Nephron progenitor cell (in vitro differentiated cells): ENCODE measurements around the gene KCNJ2.

Source experiments
- DNase-seq: peaks from one replicate; pipeline ENCODE4 v3.0.0; 2021
- H3K27ac Mint-ChIP-seq: 2 replicates; pipeline ENCODE4 v1.8.0; 2021; ENCODE audit warnings: mild to moderate bottlenecking, moderate library complexity, mixed read lengths
- H3K27me3 Mint-ChIP-seq: 2 replicates; pipeline ENCODE4 v1.8.0; 2021; ENCODE audit warnings: mild to moderate bottlenecking, low read depth, mixed read lengths; ENCODE audit not compliant: poor library complexity
- H3K36me3 Mint-ChIP-seq: 2 replicates; pipeline ENCODE4 v1.8.0; 2021; ENCODE audit warnings: low read depth, mixed read lengths
- H3K4me1 Mint-ChIP-seq: 2 replicates; pipeline ENCODE4 v1.8.0; 2021; ENCODE audit warnings: mixed read lengths
- H3K4me3 Mint-ChIP-seq: 2 replicates; pipeline ENCODE4 v1.8.0; 2021; ENCODE audit warnings: mild to moderate bottlenecking, moderate library complexity, mixed read lengths
- H3K9me3 Mint-ChIP-seq: 2 replicates; pipeline ENCODE4 v1.8.0; 2021; ENCODE audit warnings: mild to moderate bottlenecking, moderate library complexity, mixed read lengths
- TF ChIP-seq, protein P1 (sequence below): fragments of 200-600 bp; sonication (generic); IDR thresholded peaks from 2 replicates; pipeline ENCODE4 v1.5.0; 2021; ENCODE audit warnings: antibody characterized with exemption

Gene KCNJ2

GRCh38 chr17:70207184-70207583 is 37.9 kb downstream of the KCNJ2 start:
- Mint-ChIP-seq H3K4me1 (peaks cover 18% of the 10 kb centered on the region), H3K36me3 (no peaks in the 10 kb centered on the region), H3K4me3 (no peak overlapping the region), H3K27me3 (no peaks in the 10 kb centered on the region), H3K9me3 (no peaks in the 10 kb centered on the region), H3K27ac (no peak overlapping the region)
- no peak for DNase-seq
- TF ChIP-seq, protein P1, sequence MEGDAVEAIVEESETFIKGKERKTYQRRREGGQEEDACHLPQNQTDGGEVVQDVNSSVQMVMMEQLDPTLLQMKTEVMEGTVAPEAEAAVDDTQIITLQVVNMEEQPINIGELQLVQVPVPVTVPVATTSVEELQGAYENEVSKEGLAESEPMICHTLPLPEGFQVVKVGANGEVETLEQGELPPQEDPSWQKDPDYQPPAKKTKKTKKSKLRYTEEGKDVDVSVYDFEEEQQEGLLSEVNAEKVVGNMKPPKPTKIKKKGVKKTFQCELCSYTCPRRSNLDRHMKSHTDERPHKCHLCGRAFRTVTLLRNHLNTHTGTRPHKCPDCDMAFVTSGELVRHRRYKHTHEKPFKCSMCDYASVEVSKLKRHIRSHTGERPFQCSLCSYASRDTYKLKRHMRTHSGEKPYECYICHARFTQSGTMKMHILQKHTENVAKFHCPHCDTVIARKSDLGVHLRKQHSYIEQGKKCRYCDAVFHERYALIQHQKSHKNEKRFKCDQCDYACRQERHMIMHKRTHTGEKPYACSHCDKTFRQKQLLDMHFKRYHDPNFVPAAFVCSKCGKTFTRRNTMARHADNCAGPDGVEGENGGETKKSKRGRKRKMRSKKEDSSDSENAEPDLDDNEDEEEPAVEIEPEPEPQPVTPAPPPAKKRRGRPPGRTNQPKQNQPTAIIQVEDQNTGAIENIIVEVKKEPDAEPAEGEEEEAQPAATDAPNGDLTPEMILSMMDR: no peak

DNA sequence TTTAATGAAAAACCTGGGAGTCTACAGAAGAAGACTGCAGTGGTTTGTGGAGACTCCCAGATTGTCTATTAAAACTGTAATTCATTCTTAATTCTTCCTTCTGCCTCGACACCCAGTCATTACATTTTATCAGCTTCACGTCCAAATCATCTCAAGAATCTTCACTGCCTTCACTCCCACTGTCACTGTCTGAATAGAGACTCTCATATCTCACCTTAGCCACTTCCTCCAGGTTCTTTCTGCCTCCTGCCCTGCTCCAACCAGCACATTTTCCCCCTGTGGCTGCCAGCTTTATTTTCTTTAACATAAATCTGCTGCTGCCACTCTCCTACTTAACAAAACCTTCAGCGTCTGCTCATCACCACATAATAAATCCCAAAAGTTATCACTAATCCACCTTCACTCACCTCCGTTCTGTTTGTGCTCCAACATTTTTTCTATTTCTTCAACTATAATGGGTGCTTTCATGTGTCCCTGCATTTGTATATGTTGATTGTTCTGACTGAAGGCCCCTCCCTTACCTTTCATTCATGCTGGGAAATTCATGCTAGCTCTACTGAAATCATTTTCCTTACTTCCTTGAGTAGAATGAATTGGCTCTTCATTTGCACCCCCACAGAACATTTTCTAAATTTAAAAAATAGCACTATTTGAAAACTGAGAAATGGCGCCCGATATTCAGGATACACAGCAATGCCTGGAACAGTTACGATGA is 38.9 kb downstream of the KCNJ2 start:
- Mint-ChIP-seq H3K4me3 (no peak overlapping the region), H3K4me1 (peaks cover 12% of the 10 kb centered on the region), H3K36me3 (no peaks in the 10 kb centered on the region), H3K27me3 (peaks cover 2% of the 10 kb centered on the region), H3K27ac (peak overlapping the region; percentile 1), H3K9me3 (peaks cover 5% of the 10 kb centered on the region)
- no peak for DNase-seq
- TF ChIP-seq, protein P1: no peak

DNA sequence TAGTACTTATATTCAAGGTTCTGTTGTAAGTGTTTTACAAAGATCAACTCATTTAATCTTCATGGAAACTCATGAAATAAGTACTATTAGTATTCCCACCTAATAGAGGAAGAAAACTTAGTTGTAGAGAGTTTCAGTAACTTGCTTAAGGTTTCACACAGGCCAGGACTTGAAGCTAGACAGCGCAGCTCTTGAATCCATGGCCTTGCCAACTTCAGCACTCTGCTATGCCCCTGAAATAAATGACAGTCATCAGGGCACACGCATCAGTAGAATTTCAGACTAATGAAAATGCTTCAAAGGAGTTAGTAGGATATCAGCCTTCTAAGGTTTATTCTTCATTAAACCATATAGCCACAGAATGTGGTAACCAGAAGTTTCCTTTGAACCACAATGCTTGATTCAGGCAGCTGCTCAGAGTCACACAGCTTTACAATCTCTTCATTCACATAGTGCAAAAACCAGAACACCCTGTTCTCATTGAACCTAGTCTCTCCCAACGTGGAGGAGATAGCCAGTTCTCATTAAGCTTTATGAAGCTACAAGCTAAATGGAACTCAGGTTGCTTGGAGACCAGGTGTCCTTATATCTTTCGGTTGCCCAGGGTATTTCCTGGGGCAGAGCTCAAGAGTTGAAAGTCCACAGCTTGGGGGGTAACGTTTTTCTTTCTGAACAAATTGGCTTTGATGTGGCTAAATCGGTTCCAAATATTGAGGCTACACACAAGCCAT is 39.7 kb downstream of the KCNJ2 start:
- Mint-ChIP-seq H3K4me1 (peaks cover 12% of the 10 kb centered on the region), H3K27me3 (peaks cover 2% of the 10 kb centered on the region), H3K27ac (no peak overlapping the region), H3K9me3 (peaks cover 7% of the 10 kb centered on the region), H3K4me3 (no peak overlapping the region), H3K36me3 (no peaks in the 10 kb centered on the region)
- DNase-seq: no peak
- TF ChIP-seq, protein P1: no peak

GRCh38 chr17:70215656-70216055 is 46.3 kb downstream of the KCNJ2 start:
- H3K27me3 Mint-ChIP-seq: peaks cover 6% of the 10 kb centered on the region
- no peak for DNase-seq
- TF ChIP-seq, protein P1: no peak
- H3K9me3 Mint-ChIP-seq: peaks cover 11% of the 10 kb centered on the region
- no peak overlapping the region for H3K4me3 Mint-ChIP-seq
- H3K36me3 Mint-ChIP-seq: no peaks in the 10 kb centered on the region
- no peaks in the 10 kb centered on the region for H3K4me1 Mint-ChIP-seq
- no peak overlapping the region for H3K27ac Mint-ChIP-seq

- Mint-ChIP-seq H3K27me3 (peaks cover 6% of the 10 kb centered on the region), H3K4me3 (no peak overlapping the region)
- no peak for DNase-seq
These were observed 48.2 kb downstream of the KCNJ2 start for GRCh38 chr17:70217571-70217970.

More at GRCh38 chr17:70217571-70217970, 48.2 kb downstream of the KCNJ2 start:
- H3K27ac Mint-ChIP-seq: no peak overlapping the region
- no peaks in the 10 kb centered on the region for H3K4me1 Mint-ChIP-seq
- no peaks in the 10 kb centered on the region for H3K36me3 Mint-ChIP-seq
- H3K9me3 Mint-ChIP-seq: peaks cover 11% of the 10 kb centered on the region
- TF ChIP-seq, protein P1: no peak
